Spinal cord (tissue), 10 donors: ENCODE measurements around the gene MAPK6. TPM values are rescaled to one million over a fixed set of nuclear protein-coding genes. Genes with fewer than 3 reads are reported as not detected.

Source experiments
- DNase-seq, 6 donors: peaks; one replicate each; pipeline versions ENCODE4 v3.0.0 to v3.0.0-alpha.2; 2013 to 2015; ENCODE audit warnings: low spot score in 6 of 6, low read depth in 4 of 6
- H3K27ac ChIP-seq: one replicate; pipeline ENCODE4 v1.5.1; 2013; ENCODE audit warnings: low read depth, low read length, control low read depth
- H3K27me3 ChIP-seq: one replicate; pipeline ENCODE4 v1.6.1; 2013; ENCODE audit warnings: low read length; ENCODE audit not compliant: control insufficient read depth, insufficient read depth
- H3K36me3 ChIP-seq: one replicate; pipeline ENCODE4 v1.6.1; 2013; ENCODE audit warnings: low read length; ENCODE audit not compliant: control insufficient read depth, insufficient read depth
- H3K4me1 ChIP-seq: one replicate; pipeline ENCODE4 v1.6.1; 2013; ENCODE audit warnings: low read length; ENCODE audit not compliant: control insufficient read depth, insufficient read depth
- H3K4me3 ChIP-seq: one replicate; pipeline ENCODE4 v1.5.1; 2013; ENCODE audit warnings: low read depth, low read length, control low read depth
- H3K9me3 ChIP-seq: one replicate; pipeline ENCODE4 v1.6.1; 2013; ENCODE audit warnings: low read length; ENCODE audit not compliant: control insufficient read depth, insufficient read depth
- WGBS: methylation state at CpG from one replicate; pipeline ENCODE4 v1.1.5; 2013; ENCODE audit warnings: missing lambda C conversion rate; ENCODE audit not compliant: insufficient coverage; 5-methylcytosine and 5-hydroxymethylcytosine counted together
- polyA plus RNA-seq, 2 donors: library from polyadenylated mRNA; unstranded; fragments of 120-200 nt; gene quantifications; one replicate each; pipeline ENCODE4 v1.2.1, GENCODE V29; 2013; ENCODE audit not compliant: insufficient read length in 2 of 2
- total RNA-seq, 2 donors: library from RNA; depleted of rRNA in 1 of 2; stranded (reverse); fragments of 120-200 nt in 1 of 2; fragments of >200 nt in 1 of 2; gene quantifications; one replicate each; pipeline versions ENCODE4 v1.2.3 to v1.2.4, GENCODE V29; 2013 to 2014
- donor health status: healthy.

The MAPK6 gene
- total and polyA plus RNA-seq, 4 donors: 36.5 to 85.9 (median 64.3) TPM

DNA sequence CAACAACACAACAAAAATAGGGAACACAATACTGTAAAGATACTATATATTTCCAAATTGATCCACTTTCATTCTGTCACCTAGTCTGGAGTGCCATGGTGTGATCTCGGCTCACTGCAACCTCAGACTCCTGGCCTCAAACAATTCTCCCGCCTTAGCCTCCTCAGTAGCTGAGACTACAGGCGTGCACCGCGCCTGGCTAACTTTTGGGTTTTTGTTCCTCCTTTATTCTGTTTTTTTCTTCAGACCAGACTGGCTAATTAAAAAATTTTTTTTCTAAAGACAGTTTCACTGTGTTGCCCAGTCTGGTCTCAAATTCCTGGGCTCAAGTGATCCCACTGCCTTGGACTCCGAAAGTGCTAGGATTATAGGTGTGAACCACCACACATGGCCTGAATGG is 88.2 kb downstream of the MAPK6 start:
- H3K27me3 ChIP-seq: peaks cover 20% of the 10 kb centered on the region
- H3K27ac ChIP-seq: no peak overlapping the region
- no peaks in the 10 kb centered on the region for H3K36me3 ChIP-seq
- no peak for DNase-seq
- 100% methylated on average over 5 of the region's 6 CpGs for WGBS
- peaks cover 6% of the 10 kb centered on the region for H3K4me1 ChIP-seq
- no peak overlapping the region for H3K4me3 ChIP-seq
- H3K9me3 ChIP-seq: no peaks in the 10 kb centered on the region

DNA sequence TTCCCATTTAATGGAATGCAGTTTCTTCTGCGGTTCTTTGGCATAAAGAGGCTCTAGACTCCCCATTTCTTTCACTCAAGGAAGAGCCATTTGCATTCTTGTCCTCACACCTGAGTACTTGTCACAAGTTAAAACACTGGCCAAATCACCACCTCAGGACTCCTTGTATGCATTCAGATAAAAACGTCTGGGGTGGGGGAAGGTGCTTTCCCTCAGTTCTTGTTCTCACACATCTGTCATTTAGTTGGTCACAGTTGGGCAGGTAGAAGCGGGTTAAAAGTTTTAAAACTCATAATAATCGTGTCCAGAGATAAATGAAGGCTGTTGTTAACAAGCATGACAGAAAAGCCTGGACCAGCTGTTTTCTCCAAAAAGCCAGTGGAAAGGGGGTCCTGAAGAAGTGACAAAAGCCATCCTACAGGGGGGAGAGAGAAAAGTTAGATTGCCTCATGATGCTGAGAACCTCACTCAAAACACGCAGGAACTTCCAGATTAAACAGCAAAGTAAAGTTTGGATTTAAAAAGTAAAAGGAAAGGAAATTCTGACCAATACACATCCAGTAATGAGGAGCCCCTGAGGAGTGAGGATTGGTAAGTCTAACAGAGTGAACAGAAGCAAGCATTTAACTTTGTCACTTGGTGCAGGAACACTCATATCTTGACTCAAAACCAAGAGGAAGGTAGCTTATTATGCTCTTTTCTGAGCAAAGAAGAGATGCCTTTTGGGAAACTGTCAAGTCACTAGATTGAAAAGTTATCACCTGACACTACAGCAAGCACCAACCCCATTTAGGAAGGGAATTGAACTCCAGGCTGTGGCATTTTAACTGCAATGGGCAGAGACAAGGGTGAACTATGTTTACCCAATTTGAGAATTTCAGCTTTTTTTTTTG is 90.8 kb downstream of the MAPK6 start:
- H3K4me3 ChIP-seq: no peak overlapping the region
- DNase-seq: no peak
- H3K27ac ChIP-seq: no peak overlapping the region
- peaks cover 8% of the 10 kb centered on the region for H3K4me1 ChIP-seq
- no peaks in the 10 kb centered on the region for H3K36me3 ChIP-seq
- 20% methylated on average over 1 of the region's 5 CpGs for WGBS
- H3K27me3 ChIP-seq: peaks cover 27% of the 10 kb centered on the region
- no peaks in the 10 kb centered on the region for H3K9me3 ChIP-seq

DNA sequence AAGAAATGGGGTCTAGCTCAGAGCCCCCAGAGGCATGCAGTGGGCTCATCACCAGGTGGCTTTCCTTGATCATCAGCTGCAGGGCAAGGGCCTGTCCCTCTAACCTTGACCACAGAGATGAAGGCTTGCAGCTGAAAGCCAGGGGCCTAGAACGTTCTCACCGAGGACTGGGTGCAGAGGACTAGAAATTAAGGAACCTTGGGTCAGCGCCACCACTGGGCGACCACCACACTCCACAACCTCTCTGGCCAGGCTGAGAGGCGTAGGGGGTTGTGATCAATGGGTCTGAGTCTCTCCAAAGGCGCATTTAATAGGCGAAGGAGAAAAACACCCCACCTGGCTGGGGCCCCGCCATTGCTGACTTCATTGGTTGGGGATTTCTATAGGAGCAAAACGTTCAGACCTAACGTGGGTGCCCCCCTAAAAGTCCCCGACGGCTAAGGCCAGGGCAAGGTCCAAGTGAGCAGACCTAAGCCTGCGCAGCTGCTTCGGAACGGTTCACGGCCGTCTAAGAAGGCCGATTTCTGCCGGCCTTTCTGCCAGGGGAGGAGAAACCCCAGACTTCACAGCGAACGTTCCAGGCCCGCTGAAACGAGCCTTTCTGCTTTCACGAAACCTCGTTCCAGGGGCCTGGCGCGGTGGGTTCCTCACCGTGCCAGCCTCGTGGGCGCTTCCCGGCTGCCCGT is 92.6 kb downstream of the MAPK6 start:
- H3K36me3 ChIP-seq: no peaks in the 10 kb centered on the region
- H3K27me3 ChIP-seq: peaks cover 27% of the 10 kb centered on the region
- no peaks in the 10 kb centered on the region for H3K9me3 ChIP-seq
- 31% methylated on average over 25 of the region's 32 CpGs for WGBS
- H3K4me1 ChIP-seq: peaks cover 8% of the 10 kb centered on the region
- DNase-seq: no peak
- H3K27ac ChIP-seq: no peak overlapping the region
- no peak overlapping the region for H3K4me3 ChIP-seq

DNA sequence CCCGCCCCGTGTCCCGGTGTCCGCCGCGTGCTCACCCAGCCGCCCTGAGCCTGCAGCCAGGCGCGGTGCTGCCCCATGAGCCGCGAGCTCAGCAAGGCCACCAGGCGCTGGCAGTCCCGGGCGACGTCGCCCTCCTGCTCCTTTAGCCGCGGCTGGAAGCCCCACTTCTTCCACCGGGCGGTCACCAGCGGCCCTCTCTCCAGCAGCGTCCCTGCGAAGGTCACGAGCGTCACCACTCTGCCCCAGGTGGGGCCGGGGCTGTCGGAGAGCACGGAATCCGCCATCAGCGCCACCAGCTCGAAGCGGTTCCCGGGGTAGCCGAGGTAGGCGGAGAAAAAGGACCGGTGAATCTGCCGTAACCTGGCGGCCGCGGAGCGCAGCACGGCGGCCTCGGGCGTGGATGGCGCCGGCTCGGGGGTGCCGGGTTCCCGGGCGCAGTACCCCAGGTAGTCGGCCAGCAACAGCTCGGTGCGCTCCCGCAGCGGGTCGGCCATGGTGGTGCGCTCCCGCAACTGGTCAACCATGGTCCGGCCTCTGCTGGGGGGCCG is 93.3 kb downstream of the MAPK6 start:
- peaks cover 8% of the 10 kb centered on the region for H3K4me1 ChIP-seq
- H3K27ac ChIP-seq: no peak overlapping the region
- peak in 2 of 6 donors; percentile 45 to 62 for DNase-seq
- 3% methylated on average over 61 of the region's 61 CpGs for WGBS
- H3K4me3 ChIP-seq: peak overlapping the region; percentile 21
- H3K27me3 ChIP-seq: peaks cover 27% of the 10 kb centered on the region
- no peaks in the 10 kb centered on the region for H3K9me3 ChIP-seq
- H3K36me3 ChIP-seq: no peaks in the 10 kb centered on the region

DNA sequence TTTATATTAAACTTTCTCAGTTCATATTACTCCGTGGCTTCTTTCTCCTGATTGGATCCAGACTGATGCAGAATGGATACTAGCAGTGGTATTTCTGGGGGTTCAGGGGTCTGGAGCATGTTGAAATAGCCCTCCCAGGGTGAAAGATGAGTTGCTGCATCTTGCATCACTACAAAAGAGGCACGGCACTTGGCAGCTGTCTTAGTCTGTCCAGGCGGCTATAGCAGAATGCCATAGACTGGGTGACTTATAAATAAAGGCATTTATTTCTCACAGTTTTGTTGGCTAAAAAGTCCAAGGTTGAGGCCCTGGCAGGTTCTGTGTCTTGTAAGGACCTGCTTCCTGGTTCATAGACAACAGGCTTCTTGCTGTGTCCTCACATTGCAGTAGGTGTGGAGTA is 94.2 kb downstream of the MAPK6 start:
- Histone ChIP-seq H3K27ac (no peak overlapping the region), H3K27me3 (peaks cover 27% of the 10 kb centered on the region), H3K36me3 (no peaks in the 10 kb centered on the region), H3K9me3 (no peaks in the 10 kb centered on the region), H3K4me3 (no peak overlapping the region), H3K4me1 (peaks cover 12% of the 10 kb centered on the region)
- no CpG with 5 or more reads among the region's 3 CpGs for WGBS
- DNase-seq: no peak

DNA sequence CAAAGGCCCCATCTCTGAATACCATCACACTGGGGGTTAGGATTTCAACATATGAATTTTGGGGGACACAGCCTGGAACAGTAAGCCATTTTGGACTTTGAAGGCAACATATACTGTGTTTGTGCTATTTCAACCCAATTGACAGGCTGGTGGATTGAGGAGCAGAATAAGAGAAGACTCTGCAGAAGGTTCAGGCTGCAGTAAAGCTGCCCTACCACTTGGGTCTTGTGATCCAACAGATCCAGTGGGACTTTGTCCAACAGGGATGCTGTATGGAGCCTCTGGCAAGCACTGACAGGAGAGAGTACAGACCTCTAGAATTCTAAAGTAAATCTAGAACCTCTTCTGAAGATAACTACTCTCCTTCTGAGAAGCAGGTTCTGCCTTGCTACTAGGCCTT is 94.7 kb downstream of the MAPK6 start:
- DNase-seq: no peak
- H3K27me3 ChIP-seq: peaks cover 26% of the 10 kb centered on the region
- H3K36me3 ChIP-seq: no peaks in the 10 kb centered on the region
- H3K27ac ChIP-seq: no peak overlapping the region
- no peak overlapping the region for H3K4me3 ChIP-seq
- H3K4me1 ChIP-seq: peaks cover 12% of the 10 kb centered on the region
- no peaks in the 10 kb centered on the region for H3K9me3 ChIP-seq

DNA sequence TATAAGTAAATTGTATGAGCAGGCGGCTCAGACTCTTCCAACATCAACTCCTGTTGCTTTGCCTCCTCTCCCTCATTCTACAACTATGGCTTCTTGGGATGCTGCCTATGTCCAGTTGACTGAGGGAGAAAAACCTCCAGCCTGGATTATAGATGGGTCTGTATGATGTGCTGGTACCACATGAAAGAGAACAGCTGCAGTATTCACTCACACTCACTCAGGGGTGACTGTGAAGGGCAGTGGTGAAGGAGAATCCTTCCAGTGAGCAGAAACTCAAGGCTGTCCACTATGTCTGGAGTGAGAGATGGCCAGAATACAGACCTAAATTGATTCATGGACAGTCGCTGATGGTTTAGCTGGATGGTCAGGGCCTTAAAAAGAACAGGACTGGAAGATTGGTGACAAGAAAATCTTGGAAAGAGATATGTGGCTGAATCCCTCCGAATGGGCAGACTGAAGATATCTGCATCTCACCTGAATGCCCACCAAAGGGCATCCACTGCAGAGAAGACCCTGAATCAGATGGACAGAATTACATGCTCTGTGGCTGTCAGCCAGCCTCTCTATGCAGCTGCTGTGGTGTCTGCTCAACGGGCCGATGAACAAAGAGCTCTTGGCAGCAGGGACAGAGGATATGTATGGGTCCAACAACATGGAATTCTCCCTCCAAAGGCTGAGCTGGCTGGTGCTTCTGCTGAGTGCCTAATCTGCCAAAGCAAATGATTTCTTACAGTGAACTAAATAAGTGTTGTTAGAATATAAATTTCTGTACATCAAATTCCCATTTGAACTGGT is 95.4 kb downstream of the MAPK6 start:
- DNase-seq: peak in 4 of 6 donors; percentile 33 to 81 (median 56)
- H3K36me3 ChIP-seq: no peaks in the 10 kb centered on the region
- peaks cover 12% of the 10 kb centered on the region for H3K4me1 ChIP-seq
- peaks cover 24% of the 10 kb centered on the region for H3K27me3 ChIP-seq
- H3K4me3 ChIP-seq: no peak overlapping the region
- 26% methylated on average over 3 of the region's 5 CpGs for WGBS
- no peaks in the 10 kb centered on the region for H3K9me3 ChIP-seq
- no peak overlapping the region for H3K27ac ChIP-seq

DNA sequence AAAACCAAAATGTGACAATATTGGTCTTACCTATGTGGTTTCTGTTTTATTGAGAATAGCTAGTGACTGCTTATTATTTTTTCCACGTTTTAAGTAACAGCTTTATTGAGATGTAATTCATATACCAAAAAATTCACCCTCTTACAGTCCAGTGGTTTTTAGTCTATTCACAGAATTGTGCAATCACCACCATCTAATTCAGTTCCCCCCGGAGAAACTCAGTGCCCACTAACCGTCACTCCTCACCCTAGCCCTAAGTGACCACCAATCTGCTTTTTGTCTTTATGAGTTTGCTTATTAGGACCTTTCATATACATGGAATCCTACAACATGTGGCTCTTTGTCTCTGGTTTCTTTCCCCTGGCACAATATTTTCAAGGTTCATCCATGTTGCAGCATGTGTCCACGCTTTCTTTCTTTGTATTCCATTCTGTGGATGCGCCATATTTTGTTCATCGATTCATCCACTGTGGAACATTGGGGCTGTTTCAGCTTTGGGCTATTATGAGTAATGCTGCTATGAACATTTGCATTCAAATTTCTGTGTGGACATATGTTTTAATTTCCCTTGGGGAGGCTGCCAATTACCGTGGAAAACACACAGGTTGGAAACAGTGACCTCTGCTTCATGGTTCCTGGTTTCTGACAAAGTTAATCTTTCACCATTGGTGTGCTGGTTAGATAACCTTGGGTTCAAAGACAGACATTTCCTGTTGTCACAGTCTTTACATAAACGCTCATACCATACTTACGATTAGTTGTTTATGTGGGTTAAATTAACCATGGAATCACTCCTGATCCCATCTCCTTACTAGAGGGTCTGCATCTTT is 96.8 kb downstream of the MAPK6 start:
- Histone ChIP-seq H3K27ac (no peak overlapping the region), H3K27me3 (peaks cover 18% of the 10 kb centered on the region), H3K4me3 (no peak overlapping the region), H3K4me1 (peaks cover 12% of the 10 kb centered on the region), H3K36me3 (peaks cover 7% of the 10 kb centered on the region), H3K9me3 (no peaks in the 10 kb centered on the region)
- WGBS: 83% methylated on average over 4 of the region's 9 CpGs
- peak in 1 of 6 donors; percentile 49 for DNase-seq
